T-helper 1 cell treated with Interleukin-12 subunit alpha and Interleukin-12 subunit beta and Interleukin-4 antibody, amounts not matched to agents 30 μg/mL and 1 μg/mL, for 36 hours (primary cell): ENCODE results near the gene NOC4L.

ENCODE experiments used
- H3K27ac Mint-ChIP-seq: one replicate; pipeline ENCODE4 v1.8.0; 2021; ENCODE audit warnings: mild to moderate bottlenecking, mixed read lengths
- H3K27me3 Mint-ChIP-seq: one replicate; pipeline ENCODE4 v1.8.0; 2021; ENCODE audit warnings: low read depth, mixed read lengths
- H3K36me3 Mint-ChIP-seq: one replicate; pipeline ENCODE4 v1.8.0; 2021; ENCODE audit warnings: low read depth, mixed read lengths
- H3K4me1 Mint-ChIP-seq: one replicate; pipeline ENCODE4 v1.8.0; 2021; ENCODE audit warnings: low read depth, mixed read lengths
- H3K4me3 Mint-ChIP-seq: one replicate; pipeline ENCODE4 v1.8.0; 2021; ENCODE audit warnings: mild to moderate bottlenecking, moderate library complexity, mixed read lengths
- H3K9me3 Mint-ChIP-seq: one replicate; pipeline ENCODE4 v1.8.0; 2021; ENCODE audit warnings: mixed read lengths

NOC4L gene

DNA sequence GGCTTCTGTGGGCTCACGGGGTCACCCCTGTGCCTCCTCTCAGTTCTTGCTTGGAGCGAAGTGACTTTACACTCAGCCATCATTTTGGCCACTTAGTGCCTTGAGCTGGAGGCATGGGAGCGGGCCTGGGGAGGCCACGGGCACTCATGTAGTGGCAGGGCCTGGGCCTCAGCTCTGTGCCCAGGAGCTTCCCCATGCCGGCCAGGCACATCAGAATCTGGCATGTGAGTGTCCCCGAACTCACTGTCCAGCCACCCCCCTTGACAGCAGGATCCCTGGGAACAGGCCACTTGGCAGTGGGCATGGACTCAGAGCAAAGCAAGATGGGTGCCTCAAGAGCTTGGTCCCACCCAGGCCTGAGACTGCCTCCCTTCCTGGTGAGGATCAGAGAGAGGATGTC is 29.6 kb upstream of the NOC4L start:
- Mint-ChIP-seq H3K4me3 (no peak overlapping the region), H3K27ac (no peak overlapping the region), H3K9me3 (no peaks in the 10 kb centered on the region), H3K36me3 (peaks cover 7% of the 10 kb centered on the region), H3K27me3 (no peaks in the 10 kb centered on the region), H3K4me1 (no peaks in the 10 kb centered on the region)

DNA sequence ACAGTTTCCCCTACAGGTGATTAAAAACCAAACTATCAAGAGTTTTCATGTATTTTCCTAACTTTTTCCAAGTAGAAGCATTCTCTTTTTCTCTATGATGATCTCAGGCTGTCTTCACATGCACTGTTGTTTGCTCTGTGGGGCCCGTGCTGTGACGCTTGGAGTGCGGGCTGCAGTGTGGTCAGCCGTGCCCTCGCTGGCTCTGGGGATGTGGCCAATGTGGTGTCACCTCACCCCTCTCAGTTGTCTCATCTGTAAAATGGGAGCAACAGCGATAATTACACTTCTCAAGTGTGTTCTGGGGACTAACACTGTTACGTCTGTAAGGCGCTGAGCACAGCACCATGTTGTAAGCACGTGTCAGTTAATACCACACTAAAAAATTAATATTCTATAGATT is 28.8 kb upstream of the NOC4L start:
- Mint-ChIP-seq H3K36me3 (peaks cover 7% of the 10 kb centered on the region), H3K27ac (no peak overlapping the region), H3K4me1 (no peaks in the 10 kb centered on the region), H3K4me3 (no peak overlapping the region), H3K9me3 (no peaks in the 10 kb centered on the region), H3K27me3 (no peaks in the 10 kb centered on the region)

DNA sequence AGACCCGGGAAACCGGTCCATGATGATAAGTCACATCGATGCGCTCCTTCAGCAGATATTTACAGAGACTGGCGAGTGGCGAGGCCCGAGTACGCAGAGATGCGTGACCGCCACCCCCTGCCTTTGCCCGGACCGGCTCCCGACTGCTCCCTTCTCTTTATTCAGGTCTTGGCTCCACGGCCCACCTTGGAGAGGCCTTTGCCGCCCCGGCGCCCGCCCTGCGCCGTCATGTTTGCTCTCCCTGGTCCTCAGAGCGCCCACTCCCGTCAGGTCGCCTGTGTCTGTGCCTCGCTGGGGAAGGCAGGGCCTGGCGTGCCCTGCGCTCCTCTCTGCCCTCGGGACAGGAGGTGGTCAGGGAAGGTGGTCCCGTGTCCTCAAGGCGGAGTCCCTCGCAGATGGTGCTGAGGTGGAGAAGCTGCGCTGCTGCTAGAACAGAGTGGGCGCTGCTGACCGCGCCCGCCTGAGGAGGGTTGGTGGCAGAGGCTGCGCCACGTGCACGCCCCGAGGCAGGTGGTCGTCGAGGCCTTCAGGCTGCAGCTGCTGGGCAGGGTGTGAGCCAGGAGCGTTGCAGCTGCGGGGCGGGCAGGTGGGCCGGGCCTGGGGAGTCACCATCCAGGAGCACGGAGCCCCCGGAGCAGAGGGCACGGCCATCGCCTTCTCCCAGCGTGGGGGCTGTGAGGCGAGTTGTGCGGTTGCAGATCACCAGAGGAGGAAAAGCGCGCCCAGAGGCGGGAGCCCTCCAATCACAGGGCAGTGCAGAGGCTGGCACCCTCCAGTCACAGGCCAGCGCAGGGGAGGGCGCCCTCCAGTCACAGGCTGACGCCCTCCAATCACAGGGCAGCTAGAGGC is 27.3 kb upstream of the NOC4L start:
- H3K27ac Mint-ChIP-seq: no peak overlapping the region

DNA sequence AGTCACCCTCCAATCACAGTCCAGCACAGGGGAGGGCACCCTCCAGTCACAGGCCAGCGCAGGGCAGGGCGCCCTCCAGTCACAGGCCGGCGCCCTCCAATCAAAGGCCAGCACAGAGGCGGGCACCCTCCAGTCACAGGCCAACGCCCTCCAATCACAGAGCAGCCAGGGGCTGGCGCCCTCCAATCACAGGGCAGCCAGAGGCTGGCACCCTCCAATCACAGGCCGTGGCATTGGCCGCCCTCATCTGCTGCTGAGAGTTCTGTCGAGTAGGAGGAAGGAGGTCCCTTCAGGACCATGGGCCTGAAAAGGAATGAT is 26.7 kb upstream of the NOC4L start:
- H3K27me3 Mint-ChIP-seq: no peaks in the 10 kb centered on the region
- no peak overlapping the region for H3K4me3 Mint-ChIP-seq
- H3K9me3 Mint-ChIP-seq: no peaks in the 10 kb centered on the region
- H3K4me1 Mint-ChIP-seq: no peaks in the 10 kb centered on the region
- H3K36me3 Mint-ChIP-seq: peaks cover 2% of the 10 kb centered on the region
- H3K27ac Mint-ChIP-seq: no peak overlapping the region

More for the DNA sequence above, 27.3 kb upstream of the NOC4L start:
- H3K4me3 Mint-ChIP-seq: no peak overlapping the region
- H3K4me1 Mint-ChIP-seq: no peaks in the 10 kb centered on the region
- peaks cover 2% of the 10 kb centered on the region for H3K36me3 Mint-ChIP-seq
- H3K27me3 Mint-ChIP-seq: no peaks in the 10 kb centered on the region
- H3K9me3 Mint-ChIP-seq: no peaks in the 10 kb centered on the region

DNA sequence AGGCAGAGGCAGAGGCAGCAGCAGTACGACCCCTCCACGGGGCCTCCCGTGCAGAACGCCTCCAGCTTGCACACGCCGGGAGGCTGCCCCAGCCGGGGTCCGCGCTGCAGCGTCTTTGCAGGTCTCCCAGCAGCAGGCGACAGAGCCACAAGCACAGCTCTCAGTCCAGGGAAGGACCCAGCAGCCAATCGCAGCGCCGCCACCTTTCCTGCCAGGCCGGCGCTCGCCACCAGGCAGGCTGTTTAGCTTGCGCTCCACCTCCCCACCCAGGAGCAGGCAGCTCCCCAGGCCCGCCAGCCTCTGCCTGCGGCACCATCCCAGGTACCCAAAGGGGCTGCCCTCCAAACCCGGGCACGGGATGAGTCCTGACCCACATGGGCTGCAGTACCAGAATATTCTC is 25.4 kb upstream of the NOC4L start:
- no peaks in the 10 kb centered on the region for H3K4me1 Mint-ChIP-seq

DNA sequence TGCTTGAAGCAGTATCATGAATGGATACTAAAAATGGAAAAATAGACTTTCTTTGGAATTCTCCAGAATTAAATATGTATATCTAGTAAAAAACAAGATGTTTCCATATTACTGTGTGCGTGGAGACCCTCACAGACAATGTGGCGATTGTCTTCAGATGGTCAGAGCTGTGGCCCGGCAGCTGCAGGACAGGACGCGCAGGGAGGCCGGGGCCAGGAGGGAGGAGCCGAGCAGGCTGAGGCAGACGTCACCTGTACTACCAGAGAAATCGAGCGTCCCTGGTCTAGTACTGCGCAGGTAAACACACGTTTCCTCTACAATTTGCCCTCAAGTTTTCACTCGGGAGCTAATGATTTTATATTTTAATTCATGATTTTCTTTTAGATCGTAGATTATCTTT is 23.0 kb upstream of the NOC4L start:
- Mint-ChIP-seq H3K27me3 (no peaks in the 10 kb centered on the region), H3K4me1 (no peaks in the 10 kb centered on the region)

More for the DNA sequence above, 25.4 kb upstream of the NOC4L start:
- Mint-ChIP-seq H3K27me3 (no peaks in the 10 kb centered on the region), H3K4me3 (no peak overlapping the region), H3K27ac (no peak overlapping the region), H3K9me3 (no peaks in the 10 kb centered on the region), H3K36me3 (peaks cover under 1% of the 10 kb centered on the region)

DNA sequence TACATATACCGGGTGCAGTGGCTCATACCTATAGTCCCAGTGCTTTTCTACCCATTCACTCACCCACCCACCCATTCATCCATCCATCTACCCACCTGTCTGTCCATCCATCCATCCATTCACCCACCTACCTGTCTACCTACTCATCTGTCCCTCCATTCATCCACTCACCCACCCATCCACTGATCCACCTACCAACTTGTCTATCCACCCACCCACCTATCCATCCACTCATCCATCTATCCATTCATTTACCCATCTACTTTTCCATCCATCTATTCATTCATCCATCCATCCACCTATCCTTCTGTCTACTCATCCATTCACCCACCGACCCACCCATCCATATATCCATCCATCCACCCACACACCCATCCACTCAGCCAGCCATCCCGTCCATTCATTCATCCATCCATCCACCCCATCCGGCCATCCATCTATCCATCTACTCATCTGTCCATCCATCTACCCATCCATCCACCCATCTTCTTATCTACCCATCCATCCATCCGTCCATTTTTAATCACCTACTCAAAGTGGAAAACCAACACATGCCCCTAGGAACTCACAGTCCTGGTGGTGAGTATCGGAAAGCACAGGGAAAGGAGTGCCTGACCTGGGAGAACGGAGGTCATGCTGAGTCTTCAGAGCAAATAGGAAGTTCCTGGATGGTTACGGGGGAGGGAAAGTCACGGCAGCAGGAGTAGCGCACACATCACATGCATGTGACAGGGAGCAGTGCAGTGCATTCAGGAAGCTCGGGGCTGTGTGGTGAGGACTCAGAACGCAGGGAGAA is 20.1 kb upstream of the NOC4L start:
- no peaks in the 10 kb centered on the region for H3K27me3 Mint-ChIP-seq
- no peaks in the 10 kb centered on the region for H3K4me1 Mint-ChIP-seq
- H3K27ac Mint-ChIP-seq: peak overlapping the region; percentile 9
- H3K4me3 Mint-ChIP-seq: no peak overlapping the region
- H3K36me3 Mint-ChIP-seq: peaks cover 24% of the 10 kb centered on the region
- peaks cover 7% of the 10 kb centered on the region for H3K9me3 Mint-ChIP-seq

More for the DNA sequence above, 23.0 kb upstream of the NOC4L start:
- no peak overlapping the region for H3K27ac Mint-ChIP-seq
- no peak overlapping the region for H3K4me3 Mint-ChIP-seq
- H3K36me3 Mint-ChIP-seq: peaks cover 10% of the 10 kb centered on the region
- H3K9me3 Mint-ChIP-seq: no peaks in the 10 kb centered on the region

DNA sequence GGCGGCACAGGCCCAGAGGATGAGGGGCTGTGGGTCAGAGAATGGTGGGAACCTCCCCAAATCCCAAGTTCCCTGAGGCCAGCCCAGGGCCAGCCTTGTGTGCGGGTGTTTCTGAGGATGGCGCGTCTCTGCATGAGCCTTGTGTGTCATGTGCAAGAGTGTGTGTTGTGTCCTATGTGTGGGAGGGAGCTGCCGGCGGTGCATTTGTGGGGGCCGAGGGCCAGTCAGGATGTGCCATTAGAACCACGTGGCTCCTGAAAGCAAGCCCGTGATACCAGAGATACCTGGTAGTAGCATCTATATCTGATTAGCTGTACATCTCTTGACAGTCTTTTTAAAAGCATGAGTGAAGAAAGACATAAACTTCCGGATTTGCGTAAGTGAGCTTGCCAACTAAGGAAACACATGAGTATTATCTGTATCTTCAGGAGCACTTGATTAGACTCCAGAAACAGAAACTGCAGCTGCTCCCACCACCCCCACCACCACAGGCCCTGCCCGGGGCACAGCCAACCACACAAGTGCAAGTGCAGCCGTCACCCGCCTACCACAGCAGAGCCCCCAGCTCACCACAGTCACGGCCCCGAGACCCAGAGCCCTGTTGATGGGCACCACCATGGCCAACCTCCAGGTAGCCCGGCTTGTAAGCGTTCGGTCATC is 19.4 kb upstream of the NOC4L start:
- no peaks in the 10 kb centered on the region for H3K4me1 Mint-ChIP-seq
- no peak overlapping the region for H3K27ac Mint-ChIP-seq
- H3K36me3 Mint-ChIP-seq: peaks cover 24% of the 10 kb centered on the region
- peaks cover 7% of the 10 kb centered on the region for H3K9me3 Mint-ChIP-seq
- no peak overlapping the region for H3K4me3 Mint-ChIP-seq
- no peaks in the 10 kb centered on the region for H3K27me3 Mint-ChIP-seq

DNA sequence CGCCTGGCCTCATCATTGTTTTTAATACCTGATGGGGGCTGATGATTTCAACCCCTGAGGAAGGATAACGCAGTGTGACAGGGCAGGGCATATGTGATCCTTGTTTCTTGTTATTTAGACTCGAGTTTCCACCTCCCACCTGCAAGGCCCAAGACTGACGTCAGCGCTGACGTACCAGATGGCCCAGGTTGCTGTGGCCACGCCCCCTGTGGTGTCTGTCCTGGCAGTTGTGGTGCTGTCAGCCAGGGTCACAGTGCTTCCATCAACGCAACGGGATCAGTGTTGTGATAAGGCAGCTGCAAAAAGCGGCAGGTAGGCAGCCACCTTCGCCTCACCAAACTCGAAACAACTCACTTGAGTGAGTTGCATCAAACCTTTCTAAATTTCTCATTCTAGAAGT is 18.5 kb upstream of the NOC4L start:
- H3K27ac Mint-ChIP-seq: no peak overlapping the region

DNA sequence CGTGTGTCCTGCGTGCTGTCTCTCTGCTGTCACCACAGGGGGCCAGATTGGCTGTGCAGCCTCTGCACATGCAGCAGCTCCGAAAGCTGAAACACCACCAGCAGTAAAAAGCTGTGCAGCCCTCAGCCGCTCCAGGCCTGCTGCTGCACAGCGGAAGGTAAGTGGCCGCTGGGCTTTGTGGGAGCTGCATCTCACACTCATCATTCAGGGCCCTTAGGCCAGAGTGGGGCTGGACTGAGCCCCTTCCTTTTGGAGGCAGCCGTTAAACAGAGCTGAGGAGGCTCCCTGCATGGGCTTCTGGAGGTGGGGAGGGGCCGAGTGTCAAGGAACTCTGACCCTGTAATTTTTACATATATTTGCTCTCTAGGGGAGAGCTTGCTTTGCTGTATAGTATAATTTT is 17.2 kb upstream of the NOC4L start:
- Mint-ChIP-seq H3K4me3 (no peak overlapping the region), H3K27ac (no peak overlapping the region), H3K9me3 (peaks cover 7% of the 10 kb centered on the region), H3K36me3 (peaks cover 24% of the 10 kb centered on the region), H3K4me1 (no peaks in the 10 kb centered on the region), H3K27me3 (no peaks in the 10 kb centered on the region)

More for the DNA sequence above, 18.5 kb upstream of the NOC4L start:
- Mint-ChIP-seq H3K9me3 (peaks cover 7% of the 10 kb centered on the region), H3K4me3 (no peak overlapping the region), H3K27me3 (no peaks in the 10 kb centered on the region), H3K36me3 (peaks cover 24% of the 10 kb centered on the region), H3K4me1 (no peaks in the 10 kb centered on the region)

DNA sequence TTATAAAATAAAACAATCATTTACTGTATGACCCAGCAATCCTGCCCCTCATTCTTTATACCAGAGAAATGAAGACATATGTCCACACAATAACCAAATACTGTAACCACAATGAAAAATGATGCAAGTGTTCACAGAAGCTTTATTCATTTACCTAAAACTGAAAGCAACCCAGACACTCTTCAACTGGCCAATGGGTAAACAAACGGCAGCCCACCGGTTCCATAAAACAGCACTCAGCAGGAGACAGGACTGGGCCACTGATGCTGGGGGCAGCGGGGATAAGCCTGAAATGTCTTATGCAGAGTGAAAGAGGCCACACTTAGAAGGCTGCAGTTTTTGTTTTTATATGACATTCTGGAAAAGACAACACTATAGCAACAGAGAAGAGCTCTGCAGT is 15.2 kb upstream of the NOC4L start:
- Mint-ChIP-seq H3K4me1 (no peaks in the 10 kb centered on the region), H3K9me3 (peaks cover 7% of the 10 kb centered on the region), H3K27me3 (no peaks in the 10 kb centered on the region), H3K4me3 (no peak overlapping the region), H3K36me3 (peaks cover 22% of the 10 kb centered on the region), H3K27ac (no peak overlapping the region)

DNA sequence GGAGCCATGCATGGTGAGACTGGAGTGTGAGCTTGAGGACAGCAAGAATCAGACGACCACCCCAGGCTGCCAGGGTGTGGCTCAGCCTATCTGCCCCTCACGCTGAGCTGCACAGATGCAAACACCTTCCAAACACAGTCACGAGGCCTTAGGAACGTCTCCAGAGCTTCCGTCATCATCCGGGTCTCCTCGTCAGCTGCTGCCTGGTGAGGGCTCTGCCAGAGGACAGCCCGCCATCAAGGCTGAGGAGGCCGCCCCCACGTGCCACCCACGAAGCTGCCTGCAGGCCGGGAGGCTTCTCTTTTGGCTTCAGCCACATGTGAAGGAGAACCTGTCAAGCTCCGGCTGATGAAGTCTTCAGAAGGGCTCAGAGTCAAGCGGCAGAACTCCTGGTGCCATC is 13.6 kb upstream of the NOC4L start:
- H3K36me3 Mint-ChIP-seq: peaks cover 16% of the 10 kb centered on the region
- H3K4me1 Mint-ChIP-seq: no peaks in the 10 kb centered on the region
- no peak overlapping the region for H3K4me3 Mint-ChIP-seq
- H3K9me3 Mint-ChIP-seq: peaks cover 7% of the 10 kb centered on the region
- H3K27me3 Mint-ChIP-seq: no peaks in the 10 kb centered on the region
- H3K27ac Mint-ChIP-seq: no peak overlapping the region

DNA sequence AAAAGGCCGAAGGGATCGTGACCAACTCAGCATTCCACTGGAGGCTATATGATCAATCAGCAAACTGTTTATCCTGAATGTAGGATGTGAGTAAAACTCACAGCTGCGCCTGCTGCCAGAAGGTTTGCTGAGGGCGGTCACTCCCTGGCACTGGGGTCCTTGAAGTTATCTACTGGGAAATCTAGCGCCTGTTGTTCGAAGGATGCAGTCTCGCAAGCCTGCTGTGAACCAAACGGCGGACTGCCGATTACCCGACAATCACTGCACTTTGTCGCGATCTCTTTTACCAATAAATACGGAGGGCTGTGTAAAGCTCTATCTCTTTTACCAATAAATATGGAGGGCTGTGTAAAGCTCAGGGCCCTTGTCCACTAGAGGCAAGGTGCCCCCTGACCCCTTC is 13.0 kb upstream of the NOC4L start:
- Mint-ChIP-seq H3K4me1 (no peaks in the 10 kb centered on the region), H3K27me3 (no peaks in the 10 kb centered on the region), H3K27ac (no peak overlapping the region), H3K36me3 (peaks cover 14% of the 10 kb centered on the region), H3K9me3 (peaks cover 7% of the 10 kb centered on the region), H3K4me3 (no peak overlapping the region)

DNA sequence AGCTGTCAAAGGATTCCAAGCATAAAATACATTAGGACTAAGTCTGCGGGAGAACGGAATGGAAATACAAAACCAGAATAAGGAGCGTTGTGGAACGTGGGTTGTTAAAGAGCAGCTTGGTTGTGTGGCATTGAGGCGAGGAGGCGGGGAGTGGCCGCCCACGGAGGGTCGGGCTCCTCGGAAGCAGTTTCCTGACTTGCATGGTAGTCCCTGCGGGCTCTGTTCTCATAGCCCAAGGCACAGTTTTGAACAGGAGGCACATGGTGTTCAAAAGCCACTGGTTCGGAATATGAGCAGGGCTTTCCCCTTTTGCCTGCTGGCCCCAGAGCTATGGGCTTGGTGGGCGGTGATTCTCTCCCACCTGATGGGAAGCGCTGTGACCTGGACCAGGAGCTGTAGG is 12.3 kb upstream of the NOC4L start:
- peaks cover 7% of the 10 kb centered on the region for H3K9me3 Mint-ChIP-seq
- no peak overlapping the region for H3K27ac Mint-ChIP-seq
- no peaks in the 10 kb centered on the region for H3K4me1 Mint-ChIP-seq
- peaks cover 10% of the 10 kb centered on the region for H3K36me3 Mint-ChIP-seq
- H3K27me3 Mint-ChIP-seq: no peaks in the 10 kb centered on the region
- no peak overlapping the region for H3K4me3 Mint-ChIP-seq
